Sciatic nerve (tissue), 2 donors: ENCODE measurements around the gene ZNF462. TPM values are rescaled to one million over a fixed set of nuclear protein-coding genes. Genes with fewer than 3 reads are reported as not detected.

Experiments used
- ATAC-seq: fragments of 200-7000 bp; cut with Tn5 transposase; one replicate; pipeline ENCODE4 v1.9.1; 2020; ENCODE audit warnings: mild to moderate bottlenecking, moderate library complexity
- DNase-seq: peaks from one replicate; pipeline ENCODE4 v3.0.0-alpha.2; 2020; ENCODE audit warnings: low spot score
- intact Hi-C: fragments of 100-400 bp; cut with DNase I; formaldehyde crosslinking; loops from one replicate; pipeline ENCODE4 v1.14.2; 2022
- total RNA-seq: library from RNA; stranded (reverse); fragmentation: NEBNext Ultra II Directional; extraction: Animal tissue kit (Norgen Biotek cat#: 25700); gene quantifications from one replicate; pipeline ENCODE4 v1.2.1, GENCODE V29; 2021
- donor health status: DM: no; HTN: no; CAD: no.
- donor health status: DM: no; HTN: no; CAD: no.

Gene ZNF462
- total RNA-seq, 1 donor from 2014 or later = 51.1 TPM

DNA sequence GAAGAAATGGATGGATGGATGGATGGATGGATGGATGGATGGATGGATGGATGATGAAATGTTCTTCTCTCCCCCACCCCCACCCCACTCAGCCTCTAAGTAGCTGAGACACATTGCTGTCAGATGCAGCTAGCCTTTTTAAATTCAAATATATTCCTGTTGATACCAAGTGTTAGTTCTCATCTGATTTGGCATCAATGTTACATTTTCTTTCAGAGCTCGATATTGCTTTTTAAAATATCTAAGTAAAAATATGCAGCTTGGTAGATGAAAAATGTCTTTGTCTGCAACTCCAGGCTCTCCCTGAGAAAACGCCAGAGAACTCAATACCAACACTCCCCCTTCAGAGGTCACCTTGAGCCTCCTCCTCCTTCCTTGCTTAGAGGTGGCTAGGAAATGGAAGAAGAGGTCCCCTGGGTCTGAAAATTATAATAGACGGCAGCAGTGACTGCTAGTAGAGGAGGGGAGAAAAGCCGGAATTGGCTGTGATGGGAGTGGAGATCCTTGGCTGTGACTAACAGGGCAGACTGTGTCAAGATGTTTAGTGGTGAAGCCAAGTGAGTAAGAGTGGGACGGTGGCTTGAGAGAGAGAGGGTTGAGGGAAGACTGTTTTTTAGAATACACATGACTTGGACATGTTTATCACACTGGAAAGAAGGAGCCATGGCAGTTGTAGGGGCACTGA is 156.0 kb downstream of the ZNF462 start:
- peak; percentile 44 for ATAC-seq

GRCh38 chr9:107020040-107020530 is 157.1 kb downstream of the ZNF462 start:
- no peak for DNase-seq
- intact Hi-C loops = no loop called here
- ATAC-seq = peak; percentile 97

More for the DNA sequence above, 156.0 kb downstream of the ZNF462 start:
- DNase-seq = no peak
- intact Hi-C loops = no loop called here

DNA sequence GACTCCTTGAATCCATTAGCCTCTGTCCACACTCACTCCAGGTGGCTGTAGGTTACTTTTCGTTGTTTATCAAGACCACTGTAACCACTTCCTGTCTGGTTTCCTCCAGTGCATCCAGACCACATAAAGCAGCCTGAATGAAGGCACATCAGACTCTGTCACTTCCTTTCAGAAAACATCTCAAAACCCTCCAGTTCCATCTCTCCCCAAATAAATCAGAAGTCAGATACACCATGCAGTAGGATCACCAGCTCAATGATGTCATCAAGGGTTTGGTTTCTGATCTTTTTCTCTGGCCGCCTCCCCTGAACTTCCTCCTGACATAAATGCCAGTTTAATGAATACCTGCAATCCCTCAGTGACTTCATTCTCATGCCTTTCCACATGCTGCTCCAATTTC is 161.2 kb downstream of the ZNF462 start:
- no peak for DNase-seq
- no peak for ATAC-seq
- intact Hi-C loops = no loop called here

- ATAC-seq (no peak), DNase-seq (no peak)
- intact Hi-C loops = no loop called here
Measured at GRCh38 chr9:107025260-107026035, 162.5 kb downstream of the ZNF462 start.

DNA sequence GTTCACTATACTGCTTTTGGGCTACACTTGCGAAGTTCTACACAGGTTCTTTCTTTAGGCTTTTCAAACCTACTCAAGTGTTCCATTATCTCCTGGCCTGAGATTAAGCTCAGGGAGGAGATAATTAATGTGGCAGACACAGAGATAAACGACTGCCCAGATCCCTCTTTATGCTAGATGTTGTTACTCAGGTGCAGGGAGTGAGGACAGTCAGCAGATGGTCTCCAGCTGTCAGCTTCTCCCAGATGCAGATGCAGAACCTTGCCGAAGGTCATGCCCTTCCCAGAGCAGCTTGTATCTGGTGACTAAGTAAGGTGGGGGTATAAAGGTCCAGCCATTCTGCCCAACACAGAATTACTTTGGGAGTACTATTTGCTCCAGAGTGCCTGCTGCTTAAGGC is 166.2 kb downstream of the ZNF462 start:
- no peak for ATAC-seq
- DNase-seq = no peak
- intact Hi-C loops = no loop called here

GRCh38 chr9:107033966-107034365 is 171.0 kb downstream of the ZNF462 start:
- intact Hi-C loops = no loop called here
- ATAC-seq = no peak
- no peak for DNase-seq

DNA sequence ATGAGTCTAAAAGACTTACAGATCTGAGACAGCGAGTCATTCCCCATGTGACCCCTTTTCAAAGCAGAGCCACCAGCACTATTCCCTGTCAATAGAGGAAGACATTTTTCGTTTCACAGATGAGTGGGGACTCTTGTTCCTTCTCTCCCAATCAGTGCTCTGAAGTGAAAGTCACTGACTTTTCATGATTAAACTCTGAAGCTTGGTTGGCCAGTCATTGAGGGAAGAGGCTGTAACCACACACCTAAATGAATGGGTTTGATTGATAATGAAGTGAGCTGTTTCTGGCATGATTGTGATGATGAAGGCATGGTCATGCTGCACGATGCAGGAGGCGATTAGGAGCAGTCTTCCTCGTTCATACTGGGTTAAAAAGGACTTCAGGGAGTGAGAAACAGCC is 171.9 kb downstream of the ZNF462 start:
- intact Hi-C loops = no loop called here
- DNase-seq (no peak), ATAC-seq (no peak)

DNA sequence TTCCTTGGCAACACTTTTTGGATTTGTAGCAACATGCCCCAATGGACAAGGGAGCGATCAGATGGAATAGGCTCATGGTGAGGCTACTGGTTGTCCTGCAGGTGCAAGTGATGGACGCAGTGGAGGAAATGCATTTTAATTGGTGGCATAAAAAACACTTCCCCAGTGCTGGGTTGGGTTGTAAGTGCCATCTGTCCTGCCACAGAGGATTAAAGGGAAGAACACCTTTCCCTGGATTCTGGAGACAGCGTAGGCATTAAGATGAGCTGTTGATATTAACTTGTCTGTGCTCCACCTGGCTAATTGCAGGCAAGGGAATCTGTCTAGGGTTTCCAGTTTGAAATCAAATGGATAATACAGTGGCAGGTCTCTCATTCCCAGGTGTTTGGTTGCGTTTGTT is 173.4 kb downstream of the ZNF462 start:
- DNase-seq (no peak), ATAC-seq (no peak)
- intact Hi-C loops = no loop called here

- ATAC-seq = no peak
- no peak for DNase-seq
- intact Hi-C loops = no loop called here
Measured at GRCh38 chr9:107039542-107039941, 176.6 kb downstream of the ZNF462 start.

DNA sequence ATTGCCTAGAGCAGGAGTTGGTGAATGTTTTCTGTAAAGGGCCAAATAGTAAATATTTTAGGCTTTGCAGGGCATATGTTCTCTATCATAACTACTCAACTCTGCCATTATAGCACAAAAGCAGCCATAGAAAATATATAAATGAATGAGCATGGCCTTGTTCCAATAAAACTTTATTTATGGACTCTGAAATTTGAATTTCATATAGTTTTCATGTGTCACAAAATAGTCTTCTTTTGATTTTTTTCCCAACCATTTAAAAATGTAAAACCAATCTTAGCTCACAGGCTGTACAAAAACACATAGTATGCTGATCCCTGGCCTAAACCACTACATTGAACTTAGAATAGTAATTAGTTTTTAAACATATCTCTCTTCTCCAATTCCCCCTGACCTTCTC is 179.6 kb downstream of the ZNF462 start:
- intact Hi-C loops = no loop called here
- no peak for ATAC-seq
- DNase-seq = no peak

- DNase-seq (no peak), ATAC-seq (no peak)
- intact Hi-C loops = no loop called here
Measured at GRCh38 chr9:107043886-107044285, 180.9 kb downstream of the ZNF462 start.

GRCh38 chr9:107044872-107045271 is 181.9 kb downstream of the ZNF462 start:
- no peak for DNase-seq
- ATAC-seq = no peak
- intact Hi-C loops = no loop called here

DNA sequence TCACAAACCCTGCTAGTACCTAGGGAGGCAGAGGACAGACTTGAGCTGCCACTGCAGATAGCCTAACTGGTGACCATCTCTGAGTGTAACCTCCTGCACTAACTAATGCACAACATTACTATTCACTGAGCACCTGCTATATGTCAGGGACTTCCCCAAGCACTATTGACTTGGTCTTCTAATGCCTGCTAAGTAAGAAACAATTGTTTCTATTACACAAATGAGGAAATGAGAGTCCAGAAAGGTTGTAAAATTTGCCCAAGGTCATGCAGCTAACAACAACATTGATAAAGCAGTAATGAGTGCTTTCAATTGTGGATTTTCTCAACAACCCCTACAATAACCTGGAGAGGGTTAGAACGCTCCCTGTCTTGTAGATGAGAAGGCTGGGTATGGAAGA is 183.7 kb downstream of the ZNF462 start:
- intact Hi-C loops = no loop called here
- ATAC-seq = no peak
- no peak for DNase-seq

- intact Hi-C loops = no loop called here
- DNase-seq = no peak
- no peak for ATAC-seq
Measured at GRCh38 chr9:107049046-107049802, 186.3 kb downstream of the ZNF462 start.

GRCh38 chr9:107049803-107050184 is 186.8 kb downstream of the ZNF462 start:
- intact Hi-C loops = no loop called here
- DNase-seq = no peak
- no peak for ATAC-seq

DNA sequence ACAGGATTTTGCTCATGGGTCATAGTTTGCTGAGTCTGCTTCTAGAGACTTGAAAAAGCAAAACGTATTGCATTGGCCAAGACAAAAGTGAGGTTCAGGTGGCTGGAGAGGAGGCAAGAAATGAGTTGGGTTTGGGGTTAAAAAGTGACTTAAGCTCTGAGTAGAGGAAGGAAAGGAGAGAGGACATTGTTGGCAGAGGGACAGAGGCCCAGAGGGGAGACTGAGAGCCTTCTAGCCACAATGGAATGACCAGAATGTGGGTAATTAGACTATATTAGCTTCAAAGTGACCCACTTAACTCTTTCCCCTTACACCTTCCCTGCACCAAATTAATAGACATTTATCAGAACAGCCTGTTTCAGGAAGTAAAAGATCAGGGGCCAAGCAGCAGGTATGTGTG is 188.4 kb downstream of the ZNF462 start:
- intact Hi-C loops = no loop called here
- DNase-seq = no peak
- ATAC-seq = no peak

DNA sequence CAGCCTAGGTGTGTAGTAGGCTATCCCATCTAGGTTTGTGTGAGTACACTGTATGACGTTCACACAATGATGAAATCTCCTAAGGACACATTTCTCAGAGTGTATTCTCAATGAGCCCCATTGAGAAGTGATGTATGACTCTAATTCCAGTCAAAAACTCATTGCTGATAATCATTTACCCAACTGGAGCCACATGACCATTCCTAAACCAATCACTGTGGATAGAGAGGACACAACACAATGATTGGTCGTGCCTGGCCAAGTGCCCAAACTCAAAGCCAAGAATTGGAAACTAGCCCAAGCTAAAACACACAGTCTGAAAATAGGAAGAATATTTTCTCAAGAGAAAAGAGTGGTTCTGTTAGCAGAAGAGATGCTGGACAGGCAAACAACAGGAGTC is 191.2 kb downstream of the ZNF462 start:
- ATAC-seq (no peak), DNase-seq (no peak)
- intact Hi-C loops = no loop called here

- no peak for ATAC-seq
- intact Hi-C loops = no loop called here
- DNase-seq = no peak
Measured at GRCh38 chr9:107059220-107059619, 196.3 kb downstream of the ZNF462 start.

DNA sequence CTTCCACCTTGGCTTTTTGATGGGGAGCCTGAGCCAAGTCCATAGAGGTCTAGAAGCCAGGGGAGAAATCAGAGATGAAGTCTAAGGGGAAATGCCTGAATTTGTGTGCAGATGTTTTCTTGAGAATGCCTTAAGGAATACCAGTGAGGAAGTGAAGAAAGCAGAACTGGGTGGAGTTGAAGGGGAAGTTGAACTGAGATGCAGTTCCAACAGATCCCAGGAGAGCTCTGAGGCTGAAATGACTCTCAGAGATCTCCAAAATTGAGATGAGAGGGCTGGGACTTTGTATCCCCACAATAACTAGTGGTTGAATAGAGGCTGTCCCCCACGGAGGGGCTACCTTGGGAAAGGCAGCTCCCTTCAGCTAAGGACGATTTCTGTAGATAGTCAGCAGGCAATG is 197.1 kb downstream of the ZNF462 start:
- DNase-seq = no peak
- intact Hi-C loops = no loop called here
- ATAC-seq = peak; percentile 45
